Upper lobe of right lung (tissue), 1 donor: ENCODE data around the gene EXT2. TPM values are rescaled to one million over a fixed set of nuclear protein-coding genes. Genes with fewer than 3 reads are reported as not detected.

Experiments used
- ATAC-seq: fragments of 200-7000 bp; cut with Tn5 transposase; one replicate; pipeline ENCODE4 v1.9.1; 2020; ENCODE audit warnings: mild to moderate bottlenecking, moderate library complexity
- DNase-seq: peaks from one replicate; pipeline ENCODE4 v3.0.0-alpha.2; 2020
- H3K27ac ChIP-seq: fragments of 200-600 bp; one replicate; pipeline ENCODE4 v1.8.0; 2022
- H3K27me3 ChIP-seq: fragments of 200-600 bp; one replicate; pipeline ENCODE4 v1.8.0; 2022; ENCODE audit warnings: mild to moderate bottlenecking
- H3K36me3 ChIP-seq: fragments of 200-600 bp; one replicate; pipeline ENCODE4 v1.8.0; 2022
- H3K4me1 ChIP-seq: fragments of 200-600 bp; one replicate; pipeline ENCODE4 v1.8.0; 2022
- H3K4me3 ChIP-seq: fragments of 200-600 bp; one replicate; pipeline ENCODE4 v1.8.0; 2022; ENCODE audit warnings: mild to moderate bottlenecking
- H3K9me3 ChIP-seq: fragments of 200-600 bp; one replicate; pipeline ENCODE4 v1.8.0; 2022
- intact Hi-C: fragments of 100-400 bp; cut with DNase I; formaldehyde crosslinking; loops from one replicate; pipeline ENCODE4 v1.11.0; 2022
- total RNA-seq: library from RNA; stranded (reverse); fragmentation: NEBNext Ultra II Directional; extraction: Animal tissue kit (Norgen Biotek cat#: 25700); gene quantifications from one replicate; pipeline ENCODE4 v1.2.1, GENCODE V29; 2021
- TF ChIP-seq, protein P1 (sequence below): fragments of 200-600 bp; IDR thresholded peaks from one replicate; pipeline ENCODE4 v1.8.0; 2022; ENCODE audit warnings: antibody characterized with exemption
- donor health status: DM: no; HTN: yes; CAD: no; lungs with severe emphysema.

Gene EXT2
- total RNA-seq, 1 donor from 2014 or later, result 61.2 TPM

DNA sequence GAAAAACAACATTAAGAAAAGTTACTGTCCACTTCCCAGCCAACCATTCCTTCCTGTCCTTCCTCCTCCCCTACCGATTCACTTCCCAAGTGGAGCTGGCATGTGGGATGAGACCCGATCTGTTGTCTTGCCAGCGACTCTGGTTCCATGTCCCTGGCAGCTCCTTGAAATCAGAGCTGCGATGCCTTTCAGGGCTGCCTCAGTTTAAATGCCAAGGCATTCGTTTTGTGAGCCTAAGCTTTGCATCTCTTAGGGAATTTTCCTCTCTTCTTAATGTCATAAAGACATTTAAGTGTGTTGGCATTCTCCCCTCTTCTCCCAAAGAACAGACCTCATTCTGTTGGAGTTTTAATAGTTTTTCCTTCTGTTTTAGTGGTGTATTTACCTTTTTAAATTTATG lies 98.4 kb downstream of the EXT2 start:
- Histone ChIP-seq H3K4me3 (no peak overlapping the region), H3K27ac (no peak overlapping the region), H3K4me1 (no peaks in the 10 kb centered on the region), H3K9me3 (peaks cover 1% of the 10 kb centered on the region), H3K27me3 (no peaks in the 10 kb centered on the region), H3K36me3 (no peaks in the 10 kb centered on the region)
- DNase-seq (no peak), ATAC-seq (no peak)
- TF ChIP-seq, protein P1, sequence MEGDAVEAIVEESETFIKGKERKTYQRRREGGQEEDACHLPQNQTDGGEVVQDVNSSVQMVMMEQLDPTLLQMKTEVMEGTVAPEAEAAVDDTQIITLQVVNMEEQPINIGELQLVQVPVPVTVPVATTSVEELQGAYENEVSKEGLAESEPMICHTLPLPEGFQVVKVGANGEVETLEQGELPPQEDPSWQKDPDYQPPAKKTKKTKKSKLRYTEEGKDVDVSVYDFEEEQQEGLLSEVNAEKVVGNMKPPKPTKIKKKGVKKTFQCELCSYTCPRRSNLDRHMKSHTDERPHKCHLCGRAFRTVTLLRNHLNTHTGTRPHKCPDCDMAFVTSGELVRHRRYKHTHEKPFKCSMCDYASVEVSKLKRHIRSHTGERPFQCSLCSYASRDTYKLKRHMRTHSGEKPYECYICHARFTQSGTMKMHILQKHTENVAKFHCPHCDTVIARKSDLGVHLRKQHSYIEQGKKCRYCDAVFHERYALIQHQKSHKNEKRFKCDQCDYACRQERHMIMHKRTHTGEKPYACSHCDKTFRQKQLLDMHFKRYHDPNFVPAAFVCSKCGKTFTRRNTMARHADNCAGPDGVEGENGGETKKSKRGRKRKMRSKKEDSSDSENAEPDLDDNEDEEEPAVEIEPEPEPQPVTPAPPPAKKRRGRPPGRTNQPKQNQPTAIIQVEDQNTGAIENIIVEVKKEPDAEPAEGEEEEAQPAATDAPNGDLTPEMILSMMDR, result no peak
- intact Hi-C loops, result no loop called here

DNA sequence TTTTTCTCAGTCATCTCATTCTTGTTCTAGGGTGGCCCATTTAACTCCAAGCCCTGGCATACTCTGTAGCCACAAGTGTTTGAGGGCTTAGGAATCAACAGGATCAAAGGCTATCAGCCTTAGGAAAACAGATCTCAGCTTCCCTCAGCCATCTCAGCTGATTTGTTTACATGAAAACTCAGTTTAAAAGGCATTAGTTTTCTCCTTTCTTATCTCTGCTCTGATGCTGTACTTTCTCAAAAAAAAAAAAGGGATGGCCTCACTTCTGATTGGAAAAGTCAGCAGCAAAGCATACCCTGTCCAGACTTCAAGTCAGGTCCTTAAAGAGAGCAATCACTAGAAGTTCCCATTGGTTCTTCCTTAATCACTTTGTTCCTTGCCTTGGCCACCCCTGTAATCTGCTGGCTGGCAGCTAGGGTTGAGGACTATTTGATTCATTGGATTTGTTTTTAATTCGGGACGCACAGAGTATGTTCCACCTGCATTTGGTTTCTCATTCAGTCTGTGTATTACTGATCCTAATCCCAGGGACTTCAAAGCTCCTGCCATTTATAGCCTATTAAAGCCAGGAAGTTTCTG lies 102.8 kb downstream of the EXT2 start:
- no peaks in the 10 kb centered on the region for H3K36me3 ChIP-seq
- no peak for DNase-seq
- TF ChIP-seq, protein P1, result no peak
- intact Hi-C loops, result no loop called here
- H3K27me3 ChIP-seq, result no peaks in the 10 kb centered on the region
- no peak for ATAC-seq
- H3K9me3 ChIP-seq, result no peaks in the 10 kb centered on the region
- H3K27ac ChIP-seq, result no peak overlapping the region
- no peaks in the 10 kb centered on the region for H3K4me1 ChIP-seq
- no peak overlapping the region for H3K4me3 ChIP-seq

DNA sequence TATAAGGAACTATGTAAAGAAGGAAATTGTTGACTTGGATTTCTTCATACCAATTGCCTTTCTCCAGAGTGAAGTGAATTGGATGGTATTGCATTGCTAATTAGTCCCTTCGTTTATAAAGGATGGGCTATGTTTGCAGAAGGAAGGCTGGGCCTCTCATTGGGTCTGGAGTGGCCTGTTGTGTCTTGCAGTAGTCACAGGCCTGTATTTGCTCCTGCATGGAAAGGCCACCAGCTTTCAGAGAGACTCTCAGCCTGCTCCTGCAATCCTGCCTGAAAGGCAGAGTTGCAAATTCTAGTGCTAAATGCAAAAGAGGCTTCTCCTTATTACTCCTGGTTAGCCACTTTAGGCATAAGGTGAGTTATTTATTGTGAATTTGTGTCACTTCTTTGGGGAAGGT lies 103.8 kb downstream of the EXT2 start:
- no peak overlapping the region for H3K27ac ChIP-seq
- no peaks in the 10 kb centered on the region for H3K9me3 ChIP-seq
- no peaks in the 10 kb centered on the region for H3K36me3 ChIP-seq
- no peaks in the 10 kb centered on the region for H3K27me3 ChIP-seq
- TF ChIP-seq, protein P1, result no peak
- no peaks in the 10 kb centered on the region for H3K4me1 ChIP-seq
- intact Hi-C loops, result no loop called here
- H3K4me3 ChIP-seq, result no peak overlapping the region
- DNase-seq (no peak), ATAC-seq (no peak)

DNA sequence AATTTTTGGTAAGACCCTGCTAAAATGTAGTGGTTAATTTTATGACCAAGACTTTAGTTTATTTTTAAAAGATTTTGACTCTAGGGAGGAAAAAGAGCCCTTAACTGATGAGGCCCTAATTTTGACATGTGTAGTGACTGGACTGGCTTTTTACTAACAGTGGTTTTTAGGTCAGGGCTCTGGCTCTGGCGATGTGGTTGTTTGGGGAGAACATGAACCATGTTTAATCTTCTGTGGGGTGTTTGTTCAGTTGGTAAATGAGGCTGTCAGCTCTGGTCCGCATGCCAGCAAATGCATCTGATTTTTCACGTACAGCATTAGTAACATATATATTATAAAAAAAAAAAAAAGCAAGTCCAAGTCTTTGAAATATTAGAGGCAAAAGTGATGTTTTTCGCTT lies 104.3 kb downstream of the EXT2 start:
- Histone ChIP-seq H3K27ac (no peak overlapping the region), H3K4me3 (no peak overlapping the region), H3K9me3 (no peaks in the 10 kb centered on the region), H3K27me3 (no peaks in the 10 kb centered on the region), H3K36me3 (no peaks in the 10 kb centered on the region), H3K4me1 (no peaks in the 10 kb centered on the region)
- intact Hi-C loops, result no loop called here
- no peak for ATAC-seq
- no peak for DNase-seq
- TF ChIP-seq, protein P1, result no peak

DNA sequence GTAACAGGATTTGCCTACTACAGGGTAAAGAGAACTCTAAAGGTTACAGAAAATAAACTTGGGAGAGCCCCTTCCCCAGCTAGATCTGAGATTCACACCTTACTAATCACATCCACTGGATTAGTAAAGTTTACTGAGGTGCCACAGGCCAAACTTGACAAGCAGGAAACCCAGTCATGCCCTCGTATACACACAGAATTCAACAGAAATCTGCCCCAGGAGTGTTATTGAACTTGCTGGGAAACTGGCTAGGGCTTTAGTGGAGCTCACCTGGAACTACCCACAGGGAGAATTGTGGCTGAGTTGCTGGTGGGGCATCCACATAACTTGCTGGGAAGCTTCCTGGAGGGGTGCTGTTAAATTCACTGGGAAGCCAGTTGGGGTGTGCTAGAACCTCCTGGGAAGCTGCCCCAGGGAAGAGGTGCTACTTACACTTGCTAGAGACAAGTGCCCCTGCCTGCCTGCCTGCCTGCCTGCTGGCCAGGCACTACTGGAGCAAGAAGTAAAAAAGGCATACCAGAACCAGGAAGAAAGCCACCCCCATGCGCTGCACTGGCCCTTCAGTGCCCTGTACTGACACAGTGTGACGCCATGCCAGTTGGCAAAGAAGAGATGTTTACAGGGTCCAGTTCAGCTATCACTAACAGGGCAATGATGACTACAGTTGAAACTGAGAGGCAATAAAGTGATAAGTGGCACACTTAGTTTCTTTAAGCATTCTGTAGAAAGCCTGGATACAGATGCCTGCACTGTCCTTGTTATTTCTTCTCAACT lies 108.0 kb downstream of the EXT2 start:
- Histone ChIP-seq H3K27ac (no peak overlapping the region), H3K4me1 (no peaks in the 10 kb centered on the region), H3K4me3 (no peak overlapping the region), H3K36me3 (peaks cover 11% of the 10 kb centered on the region), H3K27me3 (no peaks in the 10 kb centered on the region), H3K9me3 (no peaks in the 10 kb centered on the region)
- no peak for DNase-seq
- intact Hi-C loops, result no loop called here
- TF ChIP-seq, protein P1, result no peak
- peak; percentile 24 for ATAC-seq
